ENCODE measurements around the gene KANK2.
"Not testable (repeated sequence)": the region's sequence is repeated elsewhere in the genome, so short reads cannot be mapped to it uniquely, and the experiment has no call there.

Gene KANK2

DNA sequence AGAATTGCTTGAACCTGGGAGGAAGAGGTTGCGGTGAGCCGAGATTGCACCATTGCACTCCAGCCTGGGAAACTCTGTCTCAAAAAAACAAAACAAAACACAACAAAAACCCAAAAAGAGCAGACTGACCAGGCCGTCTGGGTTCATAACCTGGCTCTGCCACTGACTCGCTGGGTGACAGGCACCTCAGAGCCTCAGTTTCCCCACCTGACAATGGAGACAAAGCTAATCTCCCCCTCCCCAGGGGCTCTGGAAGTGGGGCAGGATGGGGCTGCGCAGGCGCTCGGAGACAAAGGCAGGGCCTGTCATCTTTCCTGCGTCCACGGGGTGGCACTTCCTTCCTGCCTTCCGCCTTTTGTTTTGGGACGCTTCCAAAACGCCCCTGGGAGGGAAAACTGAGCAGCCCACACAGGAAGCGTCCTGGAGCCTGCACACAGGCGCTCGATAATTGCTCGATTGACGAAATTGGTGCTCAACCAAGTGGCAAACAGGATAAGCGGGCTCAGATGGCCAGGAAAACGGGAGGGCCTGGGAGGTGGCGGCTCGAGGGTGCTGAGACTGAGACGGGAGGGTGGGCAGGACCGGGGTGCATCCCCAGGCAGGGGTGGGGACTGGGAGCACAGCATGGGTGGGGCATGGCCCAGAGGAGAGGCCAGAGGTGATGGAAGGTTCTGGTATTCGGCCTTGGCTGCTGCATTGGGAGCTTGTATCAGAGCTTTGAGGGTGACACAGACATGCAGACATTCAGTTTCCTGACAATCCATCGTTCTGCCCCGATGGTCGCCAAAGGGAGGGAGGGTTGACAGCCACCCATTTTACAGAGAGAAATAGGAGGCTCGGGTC, 59.6 kb downstream of the KANK2 start:
- DNase-seq (ENCODE audit: low read depth), result peak; percentile 73
- TF ChIP-seq CTCF (IDR thresholded peaks at IDR 0.05; ENCODE audit: low read depth, low read length, missing control alignments), result peak; percentile 77
- in situ Hi-C loops (cut with HindIII; ENCODE audit: low sequenced_read_pairs), result no loop called here
- no peak overlapping the region for H3K4me3 ChIP-seq (ENCODE audit: low read depth, low read length)

DNA sequence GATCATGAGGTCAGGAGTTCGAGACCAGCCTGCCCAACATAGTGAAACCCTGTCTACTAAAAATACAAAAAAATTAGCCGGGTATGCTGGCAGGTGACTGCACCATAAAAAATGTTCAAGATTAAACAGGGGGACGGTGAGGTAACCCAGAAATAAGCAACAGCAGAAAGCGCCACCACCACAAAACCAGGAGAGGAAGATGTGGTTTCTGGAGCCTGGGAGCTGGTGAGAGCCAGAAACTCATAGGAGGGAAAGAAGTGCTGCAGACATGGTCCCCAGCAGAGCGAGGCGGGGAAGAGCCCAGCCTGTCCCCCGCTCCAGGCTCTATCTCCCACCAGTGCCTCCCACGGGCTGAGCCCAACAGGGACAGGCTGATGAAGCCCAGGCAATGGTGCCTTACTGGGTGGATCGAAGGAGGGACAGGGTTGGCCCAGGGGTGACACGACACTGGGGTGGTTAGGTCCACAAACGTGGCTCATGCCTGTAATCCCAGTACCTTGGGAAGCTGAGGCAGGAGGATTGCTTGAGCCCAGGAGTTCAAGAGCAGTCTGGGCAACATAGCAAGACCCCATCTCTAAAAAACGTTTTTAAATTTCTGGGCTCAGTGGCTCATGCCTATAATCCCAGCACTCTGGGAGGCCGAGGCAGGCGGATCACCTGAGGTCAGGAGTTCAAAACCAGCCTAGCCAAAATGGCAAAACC, 60.8 kb downstream of the KANK2 start:
- no peak for DNase-seq (ENCODE audit: low read depth)
- no peak overlapping the region for H3K4me3 ChIP-seq (ENCODE audit: low read depth, low read length)
- in situ Hi-C loops (cut with HindIII; ENCODE audit: low sequenced_read_pairs), result no loop called here
- no peak for TF ChIP-seq CTCF (IDR thresholded peaks at IDR 0.05; ENCODE audit: low read depth, low read length, missing control alignments)

- DNase-seq (ENCODE audit: low read depth), result no peak
- in situ Hi-C loops (cut with HindIII; ENCODE audit: low sequenced_read_pairs), result no loop called here
- H3K4me3 ChIP-seq (ENCODE audit: low read depth, low read length), result no peak overlapping the region
- TF ChIP-seq CTCF (IDR thresholded peaks at IDR 0.05; ENCODE audit: low read depth, low read length, missing control alignments), result no peak
Measured at GRCh38 chr19:11131471-11131870, 65.9 kb downstream of the KANK2 start.

DNA sequence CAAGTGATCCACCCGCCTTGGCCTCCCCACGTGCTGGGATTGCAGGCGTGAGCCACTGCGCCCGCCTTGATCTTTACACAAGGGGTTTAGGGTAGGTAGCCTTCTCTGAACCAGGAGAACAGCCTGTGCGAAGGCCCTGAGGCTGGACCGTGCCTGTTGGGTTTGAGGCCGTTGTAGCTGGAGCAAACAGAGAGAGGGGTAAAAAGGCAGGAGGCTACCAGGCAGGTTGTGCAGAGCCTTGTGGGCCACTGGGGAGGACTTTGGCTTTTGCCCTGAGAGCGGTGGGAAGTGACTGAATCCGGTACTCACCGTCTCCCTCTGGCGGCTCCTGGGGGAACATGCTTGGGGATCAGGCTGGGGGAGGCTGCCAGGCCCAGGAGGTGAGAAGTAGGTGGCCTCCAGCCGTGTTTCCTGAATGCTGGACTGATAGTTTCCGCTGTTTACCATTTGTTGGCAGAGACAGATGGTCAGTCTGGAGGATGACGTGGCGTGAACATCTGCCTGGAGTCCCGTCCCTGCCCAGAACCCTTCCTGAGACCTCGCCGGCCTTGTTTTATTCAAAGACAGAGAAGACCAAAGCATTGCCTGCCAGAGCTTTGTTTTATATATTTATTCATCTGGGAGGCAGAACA, 66.4 kb downstream of the KANK2 start:
- peak; percentile 95 for TF ChIP-seq CTCF (IDR thresholded peaks at IDR 0.05; ENCODE audit: low read depth, low read length, missing control alignments)
- H3K4me3 ChIP-seq (ENCODE audit: low read depth, low read length), result no peak overlapping the region
- in situ Hi-C loops (cut with HindIII; ENCODE audit: low sequenced_read_pairs), result no loop called here
- DNase-seq (ENCODE audit: low read depth), result peak; percentile 29

- in situ Hi-C loops (cut with HindIII; ENCODE audit: low sequenced_read_pairs), result no loop called here
- no peak overlapping the region for H3K4me3 ChIP-seq (ENCODE audit: low read depth, low read length)
- DNase-seq (ENCODE audit: low read depth), result no peak
- no peak for TF ChIP-seq CTCF (IDR thresholded peaks at IDR 0.05; ENCODE audit: low read depth, low read length, missing control alignments)
Measured at GRCh38 chr19:11127905-11128304, 69.4 kb downstream of the KANK2 start.

- no peak overlapping the region for H3K4me3 ChIP-seq (ENCODE audit: low read depth, low read length)
- peak; percentile 83 for TF ChIP-seq CTCF (IDR thresholded peaks at IDR 0.05; ENCODE audit: low read depth, low read length, missing control alignments)
- DNase-seq (ENCODE audit: low read depth), result peak; percentile 49
- in situ Hi-C loops (cut with HindIII; ENCODE audit: low sequenced_read_pairs), result no loop called here
Measured at GRCh38 chr19:11125994-11126685, 71.2 kb downstream of the KANK2 start.

DNA sequence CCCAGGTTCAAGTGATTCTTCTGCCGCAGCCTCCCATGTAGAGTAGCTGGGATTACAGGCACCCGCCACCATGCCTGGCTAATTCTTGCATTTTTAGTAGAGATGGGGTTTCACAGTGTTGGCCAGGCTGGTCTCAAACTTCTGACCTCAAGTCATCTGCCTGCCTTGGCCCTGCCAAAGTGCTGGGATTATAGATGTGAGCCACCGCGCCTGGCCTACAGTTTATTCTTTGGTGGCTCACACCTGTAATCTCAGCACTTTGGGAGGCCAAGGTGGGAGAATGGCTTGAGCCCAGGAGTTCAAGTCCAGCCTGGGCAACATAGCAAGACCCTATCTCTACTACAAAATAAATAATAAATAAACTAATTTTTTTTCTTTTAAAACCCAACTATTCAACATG, 73.2 kb downstream of the KANK2 start:
- in situ Hi-C loops (cut with HindIII; ENCODE audit: low sequenced_read_pairs); H3K4me3 ChIP-seq (ENCODE audit: low read depth, low read length); DNase-seq (ENCODE audit: low read depth): not testable (repeated sequence)
